ENCODE results near the gene ADCY4. TPM values are rescaled to one million over a fixed set of nuclear protein-coding genes. Genes with fewer than 3 reads are reported as not detected.

Gene ADCY4
- 1.6 and 8.0 TPM in 2 replicates for total RNA-seq

DNA sequence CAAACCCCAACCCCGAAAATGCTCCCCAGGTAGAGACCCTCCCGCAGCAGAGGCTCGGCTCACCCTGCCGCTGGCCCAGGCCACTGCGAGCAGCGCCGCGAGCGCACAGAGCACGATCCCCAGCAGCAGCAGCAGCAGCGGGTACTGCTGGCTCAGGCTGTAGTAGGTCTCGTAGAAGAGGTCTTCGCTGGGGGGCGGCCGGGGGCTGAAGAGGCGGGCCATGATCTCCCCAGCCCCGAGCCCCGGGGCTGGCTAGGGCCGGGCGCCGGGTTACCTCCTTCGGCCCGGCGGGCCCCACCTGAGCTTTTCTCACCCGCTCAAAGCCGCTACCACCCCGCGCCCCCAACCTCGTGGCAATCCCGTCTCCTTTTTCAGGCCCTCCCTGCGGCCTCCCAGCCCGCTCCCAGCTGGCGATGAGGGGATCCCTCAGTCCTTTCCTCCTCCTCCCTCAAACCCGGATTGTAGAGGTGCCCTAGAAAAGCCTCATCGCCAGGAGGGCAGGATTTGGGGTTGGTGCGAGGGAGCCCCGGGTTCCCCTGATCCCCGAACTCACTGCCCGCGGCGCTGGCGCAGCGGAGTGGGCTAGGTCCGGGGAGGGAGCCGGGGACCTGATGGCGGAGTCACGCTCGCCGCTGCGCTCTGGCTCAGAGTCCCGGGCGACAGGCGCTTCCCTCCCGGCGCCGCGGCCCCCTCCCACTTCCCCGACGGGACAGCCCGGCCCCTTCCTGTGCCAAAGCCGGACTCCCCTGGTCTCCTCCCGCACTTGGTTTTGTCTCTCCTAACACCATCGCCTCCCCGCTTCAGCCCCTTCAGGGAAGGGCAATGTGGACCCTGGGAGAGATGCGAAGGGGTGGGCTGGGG lies at the start of gene ADCY4:
ADCY4 (minus strand) TSS at position 641 of the 861 bp plus-strand sequence; CDS start at position 222, 419 bp downstream.
- TF ChIP-seq, protein P1, sequence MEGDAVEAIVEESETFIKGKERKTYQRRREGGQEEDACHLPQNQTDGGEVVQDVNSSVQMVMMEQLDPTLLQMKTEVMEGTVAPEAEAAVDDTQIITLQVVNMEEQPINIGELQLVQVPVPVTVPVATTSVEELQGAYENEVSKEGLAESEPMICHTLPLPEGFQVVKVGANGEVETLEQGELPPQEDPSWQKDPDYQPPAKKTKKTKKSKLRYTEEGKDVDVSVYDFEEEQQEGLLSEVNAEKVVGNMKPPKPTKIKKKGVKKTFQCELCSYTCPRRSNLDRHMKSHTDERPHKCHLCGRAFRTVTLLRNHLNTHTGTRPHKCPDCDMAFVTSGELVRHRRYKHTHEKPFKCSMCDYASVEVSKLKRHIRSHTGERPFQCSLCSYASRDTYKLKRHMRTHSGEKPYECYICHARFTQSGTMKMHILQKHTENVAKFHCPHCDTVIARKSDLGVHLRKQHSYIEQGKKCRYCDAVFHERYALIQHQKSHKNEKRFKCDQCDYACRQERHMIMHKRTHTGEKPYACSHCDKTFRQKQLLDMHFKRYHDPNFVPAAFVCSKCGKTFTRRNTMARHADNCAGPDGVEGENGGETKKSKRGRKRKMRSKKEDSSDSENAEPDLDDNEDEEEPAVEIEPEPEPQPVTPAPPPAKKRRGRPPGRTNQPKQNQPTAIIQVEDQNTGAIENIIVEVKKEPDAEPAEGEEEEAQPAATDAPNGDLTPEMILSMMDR (conservative IDR thresholded peaks at IDR 0.05; ENCODE audit: low read depth, low read length): no peak
- H3K4me3 ChIP-seq (ENCODE audit: low read depth, low read length): peak within 1 kb of the TSS; percentile 30
- DNase-seq (ENCODE audit: low read depth): no peak

DNA sequence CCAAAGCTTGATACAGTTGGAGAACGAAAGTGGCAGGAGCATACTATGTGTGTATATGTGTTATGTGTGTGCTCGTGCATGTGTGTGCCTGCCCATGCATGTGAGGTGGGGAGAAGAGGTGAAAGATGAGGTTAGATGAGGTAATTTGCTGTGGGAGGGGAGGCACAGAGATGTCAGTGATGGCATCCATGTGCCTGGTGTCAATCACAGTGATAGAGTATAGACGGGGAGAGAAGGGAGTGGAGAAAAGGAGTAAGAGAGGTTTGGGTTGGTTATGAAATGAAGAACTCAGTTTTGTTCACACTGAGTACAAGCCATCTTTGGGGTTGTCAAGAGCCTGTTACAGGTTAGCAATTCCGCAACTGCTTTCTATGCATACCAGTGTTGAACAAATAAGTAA lies 49.3 kb upstream of the ADCY4 start:
- TF ChIP-seq, protein P1 (conservative IDR thresholded peaks at IDR 0.05; ENCODE audit: low read depth, low read length): no peak
- no peak for DNase-seq (ENCODE audit: low read depth)

DNA sequence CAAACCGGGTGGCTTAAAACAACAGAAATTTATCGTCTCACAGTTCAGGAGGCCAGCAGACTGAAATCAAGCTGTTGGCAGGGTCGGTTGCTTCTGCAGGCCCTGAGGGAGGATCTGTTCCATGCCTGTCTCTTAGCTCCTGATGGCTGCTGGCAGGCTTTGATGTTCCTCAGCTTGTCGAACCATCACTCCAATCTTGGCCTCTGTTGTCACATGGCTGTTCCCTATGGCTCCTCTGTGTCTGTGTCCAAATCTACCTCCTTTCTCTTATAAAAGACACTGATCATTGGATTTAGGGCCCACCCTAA lies 47.1 kb upstream of the ADCY4 start:
- H3K4me3 ChIP-seq (ENCODE audit: low read depth, low read length): no peak overlapping the region
- TF ChIP-seq, protein P1 (conservative IDR thresholded peaks at IDR 0.05; ENCODE audit: low read depth, low read length): no peak
- no peak for DNase-seq (ENCODE audit: low read depth)

More for the DNA sequence above, 49.3 kb upstream of the ADCY4 start:
- no peak overlapping the region for H3K4me3 ChIP-seq (ENCODE audit: low read depth, low read length)

DNA sequence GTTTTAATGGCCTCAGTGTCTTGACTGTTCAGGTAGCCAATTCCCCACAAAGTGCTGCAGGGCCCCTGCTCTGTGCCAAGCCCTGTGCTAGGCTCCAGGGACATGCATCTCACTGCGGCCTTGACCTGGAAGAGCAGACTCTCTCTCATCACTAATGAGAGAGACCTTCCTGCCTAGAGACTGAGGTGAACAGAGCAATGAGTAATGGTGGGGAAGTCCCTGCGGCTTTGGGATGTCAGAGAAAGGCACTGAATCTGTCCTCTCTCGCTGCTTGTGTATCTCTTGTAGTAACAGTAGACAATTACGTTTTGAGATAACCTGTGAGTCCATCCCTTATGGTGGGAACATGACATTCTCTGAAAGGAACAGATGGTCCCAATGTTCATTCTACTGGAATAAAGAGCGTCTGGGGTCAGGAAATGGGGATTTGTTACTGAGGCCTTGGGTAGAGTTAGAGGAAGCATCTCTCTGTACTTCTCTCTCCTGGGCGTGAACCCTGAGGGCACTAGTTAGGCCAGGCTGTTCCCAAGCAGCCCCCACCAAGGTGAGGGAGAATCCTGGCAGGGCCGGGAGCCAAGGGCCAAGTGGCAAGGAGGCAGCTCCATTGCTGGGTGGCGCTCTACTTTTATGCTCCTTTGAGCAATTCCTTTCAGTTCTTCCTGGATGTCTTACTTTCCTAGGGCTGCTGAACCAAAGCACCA lies 46.6 kb upstream of the ADCY4 start:
- TF ChIP-seq, protein P1 (conservative IDR thresholded peaks at IDR 0.05; ENCODE audit: low read depth, low read length): no peak
- DNase-seq (ENCODE audit: low read depth): no peak
- no peak overlapping the region for H3K4me3 ChIP-seq (ENCODE audit: low read depth, low read length)

DNA sequence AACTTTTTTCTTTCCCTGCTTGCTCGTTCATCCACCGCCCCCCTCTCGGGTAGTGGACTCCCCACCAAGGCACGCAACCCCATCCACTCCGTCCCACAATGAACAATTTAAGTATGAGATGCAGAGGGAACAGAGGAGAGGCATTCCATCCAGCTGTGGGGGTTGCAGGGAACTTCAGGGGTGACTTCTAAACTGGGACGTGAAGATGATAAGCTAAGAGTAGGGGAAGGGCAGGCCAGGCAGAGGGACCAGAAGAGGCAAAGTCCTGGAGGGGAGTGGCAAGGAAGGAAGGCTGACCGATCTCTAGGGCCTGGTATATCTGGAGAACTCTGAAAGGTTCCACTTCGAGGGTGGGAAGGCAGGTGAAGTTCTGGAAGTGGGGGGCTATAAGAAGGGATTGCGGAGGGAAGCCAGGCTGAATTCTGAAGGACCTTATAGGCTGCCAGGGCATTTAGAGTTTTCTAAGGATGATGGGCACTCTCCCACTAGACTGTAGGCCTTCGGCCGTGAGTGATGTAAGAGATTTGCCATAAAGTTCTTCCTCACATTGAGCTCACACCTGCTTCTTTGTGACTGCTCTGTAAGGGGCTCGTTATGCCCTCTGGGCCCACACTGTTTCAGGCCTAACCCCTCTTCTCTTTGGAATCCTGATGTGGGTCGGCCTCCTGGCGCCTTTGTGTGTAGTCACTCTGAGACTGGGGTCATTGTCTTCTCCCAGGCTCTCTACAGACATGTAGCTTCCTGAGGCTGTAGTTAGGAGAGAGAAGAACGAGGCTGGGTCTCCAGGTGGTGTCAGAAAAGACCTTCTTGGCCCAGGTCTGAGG lies 45.2 kb upstream of the ADCY4 start:
- TF ChIP-seq, protein P1 (conservative IDR thresholded peaks at IDR 0.05; ENCODE audit: low read depth, low read length): no peak
- H3K4me3 ChIP-seq (ENCODE audit: low read depth, low read length): no peak overlapping the region
- no peak for DNase-seq (ENCODE audit: low read depth)

DNA sequence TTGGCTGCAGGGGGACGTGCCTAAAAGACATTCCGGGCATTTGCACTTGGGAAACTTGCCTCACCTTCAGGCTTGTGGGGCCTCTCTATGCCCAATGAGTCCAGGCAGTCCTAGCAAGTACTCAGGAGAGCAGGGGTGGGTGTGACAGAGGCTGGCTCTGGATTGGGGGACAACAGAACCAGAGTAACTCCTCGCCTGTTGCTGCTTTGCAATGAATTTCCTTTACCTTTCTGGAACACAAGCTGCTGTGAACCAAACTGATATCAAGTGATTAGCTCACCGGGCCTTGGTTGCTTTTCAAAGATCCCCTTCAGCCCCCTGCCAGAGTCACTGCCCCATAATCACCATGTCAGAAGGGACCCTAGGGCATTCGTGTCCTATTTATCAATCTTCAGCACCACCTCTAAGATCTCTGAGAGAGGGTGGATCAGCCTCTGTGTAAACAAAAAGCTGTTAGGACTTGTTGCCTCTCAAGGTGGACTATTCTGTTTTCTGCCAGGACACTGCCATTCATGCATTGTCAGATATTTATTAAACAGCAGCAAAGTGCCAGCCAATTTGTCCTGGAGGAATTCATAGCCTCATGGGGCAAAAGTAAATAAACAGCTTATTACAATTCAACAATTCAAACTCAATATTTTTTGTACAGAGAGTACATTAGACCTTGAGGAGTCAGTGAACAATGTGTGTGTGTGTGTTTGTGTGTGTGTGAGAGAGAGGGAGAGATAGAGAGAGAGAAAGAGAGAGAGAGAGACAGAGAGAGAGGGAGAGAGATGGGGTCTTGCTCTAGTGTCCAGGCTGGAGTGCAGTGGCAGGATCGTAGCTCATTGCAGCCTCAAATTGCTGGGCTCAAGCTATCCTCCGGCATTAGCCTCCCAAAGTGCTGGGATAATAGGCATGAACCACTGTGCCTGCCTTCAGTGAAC lies 44.4 kb upstream of the ADCY4 start:
- TF ChIP-seq, protein P1 (conservative IDR thresholded peaks at IDR 0.05; ENCODE audit: low read depth, low read length): no peak
- H3K4me3 ChIP-seq (ENCODE audit: low read depth, low read length): no peak overlapping the region
- no peak for DNase-seq (ENCODE audit: low read depth)

All from epithelial cell of proximal tubule (primary cell).